ENCODE results near the gene EN1.

GRCh38 chr2:118813601-118814339, 33.7 kb downstream of the EN1 start:
- TF ChIP-seq, protein P1, sequence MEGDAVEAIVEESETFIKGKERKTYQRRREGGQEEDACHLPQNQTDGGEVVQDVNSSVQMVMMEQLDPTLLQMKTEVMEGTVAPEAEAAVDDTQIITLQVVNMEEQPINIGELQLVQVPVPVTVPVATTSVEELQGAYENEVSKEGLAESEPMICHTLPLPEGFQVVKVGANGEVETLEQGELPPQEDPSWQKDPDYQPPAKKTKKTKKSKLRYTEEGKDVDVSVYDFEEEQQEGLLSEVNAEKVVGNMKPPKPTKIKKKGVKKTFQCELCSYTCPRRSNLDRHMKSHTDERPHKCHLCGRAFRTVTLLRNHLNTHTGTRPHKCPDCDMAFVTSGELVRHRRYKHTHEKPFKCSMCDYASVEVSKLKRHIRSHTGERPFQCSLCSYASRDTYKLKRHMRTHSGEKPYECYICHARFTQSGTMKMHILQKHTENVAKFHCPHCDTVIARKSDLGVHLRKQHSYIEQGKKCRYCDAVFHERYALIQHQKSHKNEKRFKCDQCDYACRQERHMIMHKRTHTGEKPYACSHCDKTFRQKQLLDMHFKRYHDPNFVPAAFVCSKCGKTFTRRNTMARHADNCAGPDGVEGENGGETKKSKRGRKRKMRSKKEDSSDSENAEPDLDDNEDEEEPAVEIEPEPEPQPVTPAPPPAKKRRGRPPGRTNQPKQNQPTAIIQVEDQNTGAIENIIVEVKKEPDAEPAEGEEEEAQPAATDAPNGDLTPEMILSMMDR (IDR thresholded peaks at IDR 0.05): no peak
- TF ChIP-seq POLR2A (IDR thresholded peaks at IDR 0.05): no peak

Data from testis (tissue), 2 donors.